ENCODE data around the gene SDR39U1. TPM values are rescaled to one million over a fixed set of nuclear protein-coding genes. Genes with fewer than 3 reads are reported as not detected.

Gene SDR39U1
- total RNA-seq, 4 donors from 2014 or later: 24.5 to 39.7 (median 27.6) TPM

DNA sequence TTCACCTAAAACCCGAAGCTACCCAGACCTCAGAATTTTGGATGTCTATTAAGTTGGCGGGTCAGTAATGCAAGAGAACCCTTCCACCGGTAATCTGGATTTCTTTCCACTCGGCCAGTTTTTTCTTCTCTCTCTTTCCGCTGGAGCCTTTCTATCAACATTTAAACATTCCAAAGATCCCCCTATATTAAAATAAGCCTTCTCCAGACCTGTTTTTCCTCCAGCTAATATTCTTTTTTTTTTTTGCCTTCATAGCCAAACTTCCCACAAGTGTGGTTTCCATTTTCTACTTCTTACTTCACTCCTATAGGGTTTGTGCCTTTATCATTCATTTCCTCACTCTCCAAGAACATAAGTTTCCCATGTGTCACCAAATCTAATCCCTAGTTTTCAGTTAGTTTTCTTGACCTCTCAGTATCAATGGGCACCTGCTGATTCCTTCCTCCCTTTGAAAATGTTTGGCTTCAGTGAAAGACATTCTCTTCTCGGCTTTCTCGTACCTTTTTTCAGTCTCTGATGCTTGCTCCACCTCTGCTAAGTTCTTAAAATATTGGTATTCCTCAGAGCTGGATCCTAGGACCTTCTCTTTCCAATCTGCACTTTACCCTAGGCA, 583 bp upstream of the SDR39U1 start:
- TF ChIP-seq CTCF (IDR thresholded peaks at IDR 0.05; ENCODE audit: low read depth): no peak

- TF ChIP-seq CTCF (IDR thresholded peaks at IDR 0.05; ENCODE audit: low read depth): no peak
Observed at GRCh38 chr14:24441904-24442239, 704 bp downstream of the SDR39U1 start.

- TF ChIP-seq CTCF (IDR thresholded peaks at IDR 0.05; ENCODE audit: low read depth): no peak
Observed at GRCh38 chr14:24441485-24441884, 1.1 kb downstream of the SDR39U1 start.

- TF ChIP-seq CTCF (IDR thresholded peaks at IDR 0.05; ENCODE audit: low read depth): no peak
Observed at GRCh38 chr14:24440606-24441399, 1.8 kb downstream of the SDR39U1 start.

DNA sequence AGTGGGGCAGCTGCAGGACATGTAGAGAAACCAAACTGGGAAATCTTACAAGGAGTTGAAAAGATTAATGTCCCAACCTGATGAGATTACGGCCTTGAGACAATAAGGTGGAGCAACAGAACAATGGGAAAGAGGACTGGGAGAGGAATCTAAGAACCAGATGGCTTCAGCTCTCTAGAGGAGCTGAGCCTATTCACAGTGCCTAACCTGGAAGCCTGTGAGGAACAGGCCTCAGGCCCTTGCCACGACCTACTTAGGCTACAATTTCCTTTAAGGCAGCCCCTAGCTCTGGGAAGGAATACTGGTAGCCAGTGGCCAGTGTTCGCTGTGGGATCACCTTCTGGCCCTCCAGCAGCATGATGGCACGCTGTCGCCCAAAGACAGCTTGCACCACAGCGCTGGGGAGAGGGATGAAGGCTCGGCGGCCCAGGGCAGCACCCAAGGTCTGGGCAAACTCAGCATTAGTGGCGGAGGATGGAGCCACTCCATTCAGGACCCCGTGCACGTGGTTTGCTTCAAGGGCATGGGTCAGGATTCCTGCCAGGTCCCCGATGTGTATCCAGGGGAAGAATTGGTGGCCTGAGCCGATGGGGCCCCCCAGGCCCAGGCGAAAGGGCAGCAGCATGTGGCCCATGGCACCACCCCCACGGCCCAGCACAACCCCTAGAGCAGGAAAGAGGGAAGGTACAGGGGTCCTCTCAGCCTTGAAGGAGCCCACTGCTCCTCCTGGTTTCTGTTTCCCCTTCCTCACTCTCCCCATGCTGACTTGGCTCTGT, 2.6 kb downstream of the SDR39U1 start:
- TF ChIP-seq CTCF (IDR thresholded peaks at IDR 0.05; ENCODE audit: low read depth): no peak

- TF ChIP-seq CTCF (IDR thresholded peaks at IDR 0.05; ENCODE audit: low read depth): no peak
Observed at GRCh38 chr14:24439257-24439656, 3.3 kb downstream of the SDR39U1 start.
